Heart left ventricle (tissue), 16 donors: ENCODE data around the gene KLHL2. TPM values are rescaled to one million over a fixed set of nuclear protein-coding genes. Genes with fewer than 3 reads are reported as not detected.
"Not testable (repeated sequence)": the region's sequence is repeated elsewhere in the genome, so short reads cannot be mapped to it uniquely, and the experiment has no call there.

ENCODE experiments used
- ATAC-seq, 4 donors: fragments of 200-7000 bp; cut with Tn5 transposase; one replicate each; pipeline ENCODE4 v1.9.1; 2020 to 2022; ENCODE audit warnings: moderate library complexity in 4 of 4, mild to moderate bottlenecking in 3 of 4, moderate number of reproducible peaks in 1 of 4
- DNase-seq, 5 donors: peaks; one replicate each; pipeline ENCODE4 v3.0.0-alpha.2; 2020
- H3K27ac ChIP-seq, 12 donors: fragments of 200-600 bp; sonication (generic) in 4 of 12; one replicate each; pipeline versions ENCODE4 v1.5.0 to v1.8.0; 2016 to 2022; ENCODE audit warnings: mild to moderate bottlenecking in 2 of 12
- H3K27me3 ChIP-seq, 9 donors: fragments of 200-600 bp; sonication (generic) in 2 of 9; one replicate each; pipeline versions ENCODE4 v1.5.1 to v1.8.0; 2016 to 2022; ENCODE audit warnings: mild to moderate bottlenecking in 3 of 9
- H3K36me3 ChIP-seq, 9 donors: fragments of 200-600 bp; sonication (generic) in 2 of 9; one replicate each; pipeline versions ENCODE4 v1.5.0 to v1.8.0; 2018 to 2022; ENCODE audit warnings: mild to moderate bottlenecking in 2 of 9
- H3K4me1 ChIP-seq, 12 donors: fragments of 200-600 bp; sonication (generic) in 4 of 12; one replicate each; pipeline versions ENCODE4 v1.5.0 to v1.8.0; 2016 to 2022; ENCODE audit warnings: mild to moderate bottlenecking in 3 of 12
- H3K4me3 ChIP-seq, 12 donors: fragments of 200-600 bp; sonication (generic) in 4 of 12; one replicate each; pipeline versions ENCODE4 v1.5.0 to v1.8.0; 2017 to 2022; ENCODE audit warnings: mild to moderate bottlenecking in 9 of 12, moderate library complexity in 4 of 12
- H3K9me3 ChIP-seq, 12 donors: fragments of 200-600 bp; sonication (generic) in 4 of 12; one replicate each; pipeline versions ENCODE4 v1.5.0 to v1.8.0; 2016 to 2022; ENCODE audit warnings: mild to moderate bottlenecking in 1 of 12
- CTCF ChIP-seq, 12 donors: fragments of 200-600 bp; sonication (generic) in 4 of 12; IDR thresholded peaks; one replicate each; pipeline versions ENCODE4 v1.5.0 to v1.8.0; 2018 to 2022; ENCODE audit warnings: antibody characterized with exemption in 12 of 12, mild to moderate bottlenecking in 5 of 12
- POLR2A ChIP-seq, 2 donors: fragments of 450-650 bp; IDR thresholded peaks; one replicate each; pipeline ENCODE4 v1.6.1; 2017; ENCODE audit warnings: antibody characterized with exemption in 2 of 2, mild to moderate bottlenecking in 2 of 2, moderate library complexity in 2 of 2
- WGBS, 4 donors: extraction: QIAGEN DNeasy Blood & Tissue Kit in 2 of 4; methylation state at CpG; one replicate each; pipeline versions ENCODE4 v1.1.5 to v1.1.7; 2013 to 2018; 5-methylcytosine and 5-hydroxymethylcytosine counted together
- intact Hi-C, 10 donors: fragments of 100-400 bp; cut with DNase I; formaldehyde crosslinking; loops; one replicate each; pipeline versions ENCODE4 v1.11.1 to v1.14.2; 2022
- polyA plus RNA-seq, 2 donors: library from polyadenylated mRNA; stranded (reverse); fragments of 200-250 nt; gene quantifications; one replicate each; pipeline ENCODE4 v1.2.3, GENCODE V29; 2013
- total RNA-seq, 9 donors: library from RNA; depleted of rRNA in 2 of 9; stranded (reverse); fragments of >200 nt in 2 of 9; fragmentation: NEBNext Ultra II Directional in 3 of 9; extraction: Animal tissue kit (Norgen Biotek cat#: 25700) in 3 of 9; gene quantifications; one replicate each; pipeline versions ENCODE4 v1.1.0 to v1.2.4, GENCODE V29; 2016 to 2023
- donor health status: ischemic (EF 13 %, LVEDD 7.1; RV severe dilation, severe dysfunction).
- donor health status: healthy with polysubstance abuse.
- donor health status: DM: no; HTN: yes; CAD: no.
- donor health status: DM: no; HTN: no; CAD: no.
- donor health status: ischemic (EF 25% LVEDD 6.9; RV normal size, moderate dysfunction).
- donor health status: ischemic (EF 25% LVEDD 5.7; RV mildly dilated, moderate dysfunction).
- donor health status: healthy.
- donor health status: DM: yes; HTN: yes; CAD: no.
- donor health status: ischemic (EF 35%, LVEDD 5.7; RV mildly dilated, moderate dysfunction).
- donor health status: nonischemic (EF 11% LVEDD 7.7; RV severe dilation, severe dysfunction).
- donor health status: DM: yes; HTN: yes; CAD: no.
- donor health status: PGD.
- donor health status: ischemic (EF 29% LVEDD 5.4; RV normal size, mild dysfunction).
- donor health status: nonischemic (EF 23%, LVEDD 6.1; RV moderate dilation, normal function).

Gene KLHL2
- total and polyA plus RNA-seq, 11 donors = 4.0 to 18.6 (median 10.8) TPM

GRCh38 chr4:165336743-165337142 lies 129.4 kb downstream of the KLHL2 start:
- Histone ChIP-seq H3K9me3 (no peaks in the 10 kb centered on the region), H3K4me3 (no peak overlapping the region), H3K27ac (no peak overlapping the region), H3K27me3 (no peaks in the 10 kb centered on the region), H3K36me3 (peaks cover 0 to 75% (median 52%) of the 10 kb centered on the region in 9 donors), H3K4me1 (peaks cover 0 to 11% (median 0%) of the 10 kb centered on the region in 12 donors)
- no peak for TF ChIP-seq POLR2A (IDR thresholded peaks at IDR 0.05)
- no peak for DNase-seq
- WGBS, 4 donors = 93 to 95% (median 94%) methylated on average over 6 of the region's 6 CpGs
- intact Hi-C loops = no loop called here
- no peak for ATAC-seq

GRCh38 chr4:165342340-165342739 lies 135.0 kb downstream of the KLHL2 start:
- ATAC-seq, H3K27ac ChIP-seq, DNase-seq, H3K4me1 ChIP-seq, H3K4me3 ChIP-seq, H3K27me3 ChIP-seq, H3K9me3 ChIP-seq: not testable (repeated sequence)
- H3K36me3 ChIP-seq = peaks cover 0 to 61% (median 39%) of the 10 kb centered on the region in 9 donors
- intact Hi-C loops = loop anchor here in 5 of 10 donors (2.0 to 10.0 kb wide), 4 partner anchors 122 to 212 kb away; no protein-coding TSS in a partner anchor
- 95 to 98% (median 98%) methylated on average over 5 of the region's 5 CpGs for WGBS, 4 donors

- no peaks in the 10 kb centered on the region for H3K9me3 ChIP-seq
- no peak for ATAC-seq
- no peak overlapping the region for H3K27ac ChIP-seq
- DNase-seq = no peak
- no peak overlapping the region for H3K4me3 ChIP-seq
- no peaks in the 10 kb centered on the region for H3K27me3 ChIP-seq
- no peaks in the 10 kb centered on the region for H3K4me1 ChIP-seq
- TF ChIP-seq CTCF (IDR thresholded peaks at IDR 0.05) = peak in 7 of 12 donors; percentile 16 to 48 (median 34)
- no peak for TF ChIP-seq POLR2A (IDR thresholded peaks at IDR 0.05)
- H3K36me3 ChIP-seq = peaks cover 0 to 52% (median 34%) of the 10 kb centered on the region in 9 donors
- WGBS, 4 donors = 68 to 82% (median 73%) methylated on average over 13 of the region's 13 CpGs
- intact Hi-C loops = loop anchor here in 7 of 10 donors (1.0 to 10.0 kb wide), 6 partner anchors 121 to 213 kb away; no protein-coding TSS in a partner anchor
Measured at GRCh38 chr4:165343353-165344191, 136.2 kb downstream of the KLHL2 start.

GRCh38 chr4:165345666-165346417 lies 138.5 kb downstream of the KLHL2 start:
- TF ChIP-seq POLR2A (IDR thresholded peaks at IDR 0.05) = no peak
- TF ChIP-seq CTCF (IDR thresholded peaks at IDR 0.05) = peak in 1 of 12 donors; percentile 4
- peaks cover 0 to 30% (median 13%) of the 10 kb centered on the region in 9 donors for H3K36me3 ChIP-seq
- no peak for DNase-seq
- intact Hi-C loops = loop anchor here in 4 of 10 donors (5.0 to 10.0 kb wide), 4 partner anchors 119 to 214 kb away; no protein-coding TSS in a partner anchor
- no peaks in the 10 kb centered on the region for H3K27me3 ChIP-seq
- H3K9me3 ChIP-seq = no peaks in the 10 kb centered on the region
- H3K4me3 ChIP-seq = no peak overlapping the region
- whole genome bisulfite sequencing, 4 donors = 74 to 86% (median 82%) methylated on average over 10 of the region's 10 CpGs
- no peaks in the 10 kb centered on the region for H3K4me1 ChIP-seq
- no peak overlapping the region for H3K27ac ChIP-seq
- ATAC-seq = no peak
